HG03469 (cell line): Measurements from ENCODE around the gene BAHCC1.
"Not testable (repeated sequence)": the region's sequence is repeated elsewhere in the genome, so short reads cannot be mapped to it uniquely, and the experiment has no call there.

Experiments used
- ATAC-seq: cut with Tn5 transposase; IDR thresholded peaks from one replicate; pipeline ENCODE4 v1.9.1; 2021; ENCODE audit warnings: mild to moderate bottlenecking, moderate library complexity, moderate number of reproducible peaks; ENCODE audit not compliant: unreplicated experiment

The BAHCC1 gene

GRCh38 chr17:81425716-81426392, 30.6 kb downstream of the BAHCC1 start:
- not testable (repeated sequence) for ATAC-seq

DNA sequence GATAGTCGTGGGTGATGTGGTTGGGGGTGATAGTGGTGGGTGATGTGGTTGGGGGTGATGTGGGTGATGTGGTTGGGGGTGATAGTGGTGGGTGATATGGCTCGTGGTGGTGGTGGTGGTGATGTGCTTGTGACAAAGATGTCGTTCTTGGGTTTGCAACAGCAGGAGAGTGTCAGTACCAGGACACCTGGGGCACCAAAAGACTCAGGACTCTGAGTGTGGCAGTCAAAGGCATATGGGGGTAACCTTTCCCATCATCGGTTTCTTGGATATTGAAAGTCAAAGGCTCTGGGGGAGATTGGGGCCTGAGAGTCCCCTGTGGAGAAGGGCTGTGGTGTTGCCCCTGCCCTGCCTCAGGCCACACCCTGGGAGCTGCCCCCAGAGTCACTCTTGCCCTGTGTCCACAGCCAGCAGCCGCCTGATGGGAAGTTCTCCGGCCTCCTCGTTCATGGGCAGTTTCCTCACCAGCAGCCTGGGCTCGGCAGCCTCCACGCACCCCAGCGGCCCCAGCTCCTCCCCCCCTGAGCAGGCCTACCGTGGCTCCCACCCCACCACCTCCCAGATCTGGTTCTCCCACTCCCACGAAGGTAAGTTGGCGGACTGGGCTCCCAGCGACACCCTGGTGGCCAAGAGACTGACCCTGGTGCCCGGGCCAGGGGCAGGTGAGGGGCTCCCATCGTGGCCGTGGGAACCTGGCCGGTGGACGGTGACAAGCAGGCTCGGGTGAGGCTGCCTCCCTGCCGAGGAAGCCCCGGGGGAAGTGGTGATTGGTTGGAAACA, 31.3 kb downstream of the BAHCC1 start:
- no peak for ATAC-seq

- ATAC-seq = no peak
These were observed 32.2 kb downstream of the BAHCC1 start for GRCh38 chr17:81427173-81428120.

GRCh38 chr17:81428121-81428515, 32.9 kb downstream of the BAHCC1 start:
- ATAC-seq = no peak

DNA sequence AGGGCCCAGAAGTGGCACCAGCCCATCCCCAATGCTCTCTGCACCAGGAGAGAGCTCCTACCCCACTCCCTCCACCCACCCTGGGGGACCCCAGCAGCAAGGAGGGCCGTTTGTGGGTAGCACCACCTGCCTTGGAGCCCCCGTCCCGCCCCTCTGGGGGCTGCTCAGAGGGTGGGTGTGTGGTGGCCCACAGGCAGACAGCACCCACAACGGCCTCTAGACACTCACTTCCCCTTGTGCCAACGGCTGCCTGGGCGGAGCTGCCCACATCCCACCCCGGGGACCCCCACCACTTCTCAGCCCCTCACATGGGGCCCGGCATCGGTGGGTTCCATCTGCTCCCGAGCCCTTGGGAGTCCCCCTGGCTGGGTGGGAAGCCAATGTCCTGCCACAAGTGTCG, 33.3 kb downstream of the BAHCC1 start:
- no peak for ATAC-seq

DNA sequence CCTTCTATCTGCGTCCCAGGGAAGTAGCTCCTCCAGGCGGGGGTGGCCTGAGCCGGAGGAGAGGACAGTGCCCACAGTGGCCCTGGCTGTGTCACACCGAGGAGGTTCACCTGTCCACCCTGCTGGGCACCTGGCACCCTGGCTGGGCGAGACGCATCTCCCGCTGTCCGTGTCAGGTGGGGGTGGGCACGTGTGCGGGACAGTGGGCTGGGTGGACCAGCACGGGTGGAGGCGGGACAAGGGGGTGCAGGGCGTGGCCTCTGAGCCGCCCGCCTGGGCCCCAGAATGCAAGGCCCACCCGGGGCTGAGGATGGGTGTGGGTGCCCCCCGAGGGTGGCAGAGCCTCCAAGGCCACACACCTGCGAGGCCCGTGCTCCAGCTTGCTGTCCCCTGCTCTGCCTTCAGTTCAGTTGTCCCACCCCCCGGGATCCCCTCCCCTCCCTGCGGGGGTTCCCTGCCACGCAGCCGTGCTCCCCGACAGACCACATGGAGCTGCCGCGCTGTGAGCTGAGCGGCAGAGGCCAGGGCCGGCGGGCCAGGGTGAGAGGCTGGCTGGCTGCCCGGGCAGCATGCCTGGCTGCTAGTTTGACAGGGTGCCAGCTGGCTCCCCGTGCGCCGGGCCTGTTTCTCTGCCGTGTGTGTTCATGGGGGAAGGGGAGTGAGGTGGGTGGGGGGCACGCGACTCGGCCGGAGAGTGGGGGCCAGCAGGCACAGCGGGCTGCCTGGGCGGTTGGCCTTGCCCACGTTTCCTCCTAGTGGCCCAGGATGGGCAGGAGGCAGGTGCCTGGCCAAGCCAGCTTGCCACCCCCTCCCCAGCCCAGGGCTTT, 33.9 kb downstream of the BAHCC1 start:
- ATAC-seq = no peak

DNA sequence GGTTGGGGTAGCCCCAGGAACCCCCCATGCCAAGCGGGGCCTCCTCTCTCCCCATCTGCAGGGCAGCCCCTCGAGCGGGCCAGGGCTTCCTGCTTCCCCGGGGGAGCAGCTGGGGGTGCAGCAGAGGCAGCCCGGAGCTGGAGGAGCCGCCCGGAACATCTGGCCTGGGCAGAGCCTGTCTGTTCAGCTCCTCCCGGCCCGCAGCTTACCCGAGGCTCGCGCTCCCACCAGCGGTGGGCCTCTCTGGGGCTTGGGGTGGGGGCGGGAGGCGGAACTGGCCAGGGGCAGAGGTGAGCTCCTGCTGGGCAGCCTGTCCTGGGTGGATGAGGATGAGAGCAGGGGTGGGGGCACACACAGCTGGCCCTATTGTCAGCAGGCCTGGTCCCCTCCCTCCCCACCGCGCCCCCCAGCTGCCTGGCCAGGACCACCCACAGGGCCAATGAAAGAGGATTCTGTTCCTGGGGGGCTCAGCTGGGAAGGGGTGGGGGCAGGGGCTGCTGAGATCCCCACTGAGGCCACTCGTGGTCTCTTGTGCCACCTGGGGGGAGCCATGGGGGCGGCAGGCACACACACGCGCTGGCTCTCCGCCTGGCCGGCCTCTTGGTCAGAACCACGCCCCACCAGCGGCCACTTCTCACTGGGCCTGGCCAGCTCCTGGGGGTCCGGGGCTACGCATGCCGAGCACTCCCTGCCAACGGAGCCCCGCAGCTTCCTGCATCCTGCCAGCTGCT, 34.7 kb downstream of the BAHCC1 start:
- ATAC-seq = no peak

DNA sequence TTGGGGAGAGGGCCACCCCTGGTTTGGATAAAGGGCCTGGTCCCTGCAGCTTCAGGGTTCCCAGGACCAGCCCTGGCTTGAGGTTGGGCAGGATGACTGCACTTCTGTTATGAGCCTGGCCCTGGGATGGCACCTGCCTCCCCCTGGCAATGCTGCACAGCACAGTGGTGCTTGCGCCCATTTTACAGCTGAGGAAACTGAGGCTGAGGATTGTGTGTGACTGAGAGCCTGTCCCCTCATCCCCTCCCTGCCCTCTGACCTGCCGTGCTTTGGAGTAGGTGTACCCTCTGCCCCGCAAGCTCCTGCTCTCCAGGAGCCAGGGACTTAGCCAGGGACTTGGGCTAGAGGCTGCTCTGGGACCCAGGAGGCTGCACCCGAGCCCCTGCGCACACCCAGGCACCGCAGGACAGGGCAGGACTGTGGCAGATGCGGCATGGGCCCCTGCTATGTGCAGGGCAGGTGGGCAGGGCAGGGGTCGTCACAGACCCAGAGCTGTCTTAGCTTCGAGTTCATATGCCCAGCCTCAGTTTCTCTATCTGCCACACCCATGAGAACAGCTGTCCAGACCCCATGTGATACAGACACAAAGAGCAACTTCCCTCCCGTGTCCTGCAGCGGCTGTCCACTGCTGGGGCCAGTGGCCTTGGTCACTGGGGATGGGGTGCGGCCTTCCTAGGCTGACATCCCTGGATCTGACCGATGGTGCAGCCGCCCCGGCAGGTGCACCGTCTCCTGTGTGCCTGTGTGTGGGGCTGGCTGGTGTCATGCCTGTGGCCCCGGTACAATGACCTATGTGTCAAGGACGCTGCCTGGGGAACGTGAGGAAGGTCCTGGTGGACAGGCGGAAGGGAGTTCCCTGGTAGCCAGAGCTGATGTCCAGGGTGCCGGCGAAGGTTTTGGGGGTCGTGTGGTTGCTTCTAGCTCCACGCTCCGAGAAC, 36.6 kb downstream of the BAHCC1 start:
- no peak for ATAC-seq

GRCh38 chr17:81432941-81433340, 37.7 kb downstream of the BAHCC1 start:
- ATAC-seq = no peak

DNA sequence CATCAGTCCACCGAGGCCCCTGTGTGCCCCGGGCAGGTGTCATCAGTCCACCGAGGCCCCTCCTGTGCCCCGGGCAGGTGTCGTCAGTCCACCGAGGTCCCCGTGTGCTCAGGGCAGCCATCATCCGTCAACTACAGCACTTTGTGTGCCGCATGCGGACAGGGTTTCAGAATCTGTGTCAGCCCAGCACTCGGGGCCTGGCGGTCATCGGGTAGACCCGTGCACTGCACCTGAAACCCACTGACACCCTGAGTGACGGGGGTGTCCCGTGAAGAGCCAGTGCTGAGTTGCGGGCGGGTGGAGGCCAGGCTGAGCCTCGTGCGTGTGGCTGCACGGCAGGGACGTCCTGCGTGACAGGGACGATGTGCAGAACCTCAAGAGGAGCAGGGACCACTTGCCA, 38.4 kb downstream of the BAHCC1 start:
- ATAC-seq = no peak

DNA sequence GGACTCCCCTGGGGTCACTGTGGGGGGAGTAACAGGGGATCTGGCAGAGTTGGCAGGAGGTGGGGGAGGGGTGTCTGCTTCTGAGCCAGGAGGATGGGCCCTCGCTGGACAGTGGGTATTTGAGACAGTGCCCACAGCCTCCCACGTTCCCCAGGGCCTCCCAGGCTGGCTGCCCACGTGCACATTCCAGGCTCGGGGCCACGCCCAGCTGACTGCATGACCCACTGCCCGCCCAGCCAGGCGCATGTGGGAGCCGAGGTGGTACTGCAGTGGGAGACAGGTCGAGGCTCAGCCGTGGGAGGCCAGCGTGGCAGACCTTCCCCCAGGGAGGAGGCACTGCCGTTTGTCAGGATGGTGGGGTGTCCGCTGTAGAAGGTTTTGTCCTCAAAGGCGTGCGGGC, 38.8 kb downstream of the BAHCC1 start:
- ATAC-seq = no peak

GRCh38 chr17:81434681-81435417, 39.6 kb downstream of the BAHCC1 start:
- ATAC-seq = no peak

GRCh38 chr17:81435652-81436293, 40.5 kb downstream of the BAHCC1 start:
- ATAC-seq = no peak

DNA sequence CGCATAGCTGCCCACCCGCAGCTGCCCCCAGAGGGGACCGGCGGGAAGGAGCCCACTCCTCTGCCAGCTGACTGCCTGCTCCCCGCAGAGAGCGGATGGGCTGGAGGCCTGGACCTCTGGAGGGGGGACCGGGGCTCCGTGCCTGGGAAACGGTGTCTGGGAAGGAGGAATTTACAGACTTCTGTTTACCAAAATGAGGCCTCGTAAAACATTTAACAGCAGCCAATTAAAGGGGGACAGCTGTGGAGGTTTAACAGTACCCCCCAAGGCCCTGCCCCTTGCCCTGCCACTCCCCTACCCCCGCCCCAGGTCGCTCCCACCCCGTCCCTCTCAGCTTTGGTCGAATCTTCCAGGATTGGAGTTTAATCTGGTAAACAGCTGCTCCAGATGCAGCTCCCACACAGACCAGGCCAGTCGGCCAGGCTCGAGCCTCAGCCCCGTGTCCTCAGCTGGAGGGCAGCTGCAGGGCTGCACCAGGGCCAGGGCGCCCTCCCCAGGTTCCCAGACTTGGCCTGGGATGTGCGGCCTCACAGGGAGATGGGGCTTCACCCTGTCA, 41.1 kb downstream of the BAHCC1 start:
- no peak for ATAC-seq

DNA sequence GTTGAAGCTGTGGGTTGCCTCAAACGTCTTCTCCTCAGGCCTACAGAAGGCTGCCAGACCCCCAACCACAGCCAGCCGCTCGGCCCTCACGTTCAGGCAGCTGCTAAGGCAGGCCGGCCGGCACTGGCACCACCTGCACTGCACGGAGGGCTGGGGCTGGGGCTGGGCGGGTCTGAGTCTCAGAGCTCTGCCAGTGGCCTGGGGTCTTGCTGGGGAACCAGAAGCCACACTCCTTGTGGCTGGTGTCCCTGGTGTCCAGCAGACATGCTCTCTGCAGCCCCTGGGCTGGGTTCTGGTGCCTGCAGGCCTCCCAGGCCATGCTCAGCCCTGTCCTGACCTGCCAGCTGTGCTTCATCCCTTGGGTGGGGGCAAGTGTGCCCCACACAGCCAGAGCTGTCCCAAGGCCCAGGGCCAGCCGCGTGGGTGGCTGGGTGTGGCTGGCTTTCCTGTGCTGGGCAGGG, 42.0 kb downstream of the BAHCC1 start:
- ATAC-seq = no peak

DNA sequence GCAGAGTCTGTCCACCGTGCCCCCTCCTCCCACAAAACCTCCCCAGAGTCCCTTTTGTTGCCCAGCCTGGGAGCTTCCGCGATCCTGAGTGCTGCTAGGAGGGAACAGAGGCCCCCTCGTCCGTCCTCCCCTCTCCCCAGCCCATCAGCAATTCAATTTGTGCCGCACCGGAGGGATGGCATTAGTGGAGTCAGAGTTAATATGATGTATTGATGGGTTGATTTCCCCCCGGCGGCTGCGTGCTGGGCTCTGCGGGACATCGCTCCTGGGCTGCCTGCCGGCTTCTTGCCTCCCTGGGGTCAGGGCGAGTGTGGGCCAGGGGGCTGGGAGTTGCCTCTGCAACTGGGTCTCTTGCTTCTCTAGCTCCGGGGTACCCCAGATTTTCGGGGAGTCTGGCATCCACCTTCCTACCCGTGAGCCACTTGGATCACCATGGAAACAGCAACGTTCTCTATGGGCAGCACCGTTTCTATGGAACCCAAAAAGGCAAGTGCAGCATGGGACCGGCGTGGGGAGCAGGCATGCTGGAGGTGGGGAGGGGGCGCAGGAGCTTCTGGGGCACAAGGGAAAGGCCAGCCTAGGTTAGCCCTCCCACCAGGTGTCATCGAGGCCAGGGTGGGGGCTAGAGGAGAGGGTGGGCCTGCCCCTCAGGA, 42.9 kb downstream of the BAHCC1 start:
- no peak for ATAC-seq

DNA sequence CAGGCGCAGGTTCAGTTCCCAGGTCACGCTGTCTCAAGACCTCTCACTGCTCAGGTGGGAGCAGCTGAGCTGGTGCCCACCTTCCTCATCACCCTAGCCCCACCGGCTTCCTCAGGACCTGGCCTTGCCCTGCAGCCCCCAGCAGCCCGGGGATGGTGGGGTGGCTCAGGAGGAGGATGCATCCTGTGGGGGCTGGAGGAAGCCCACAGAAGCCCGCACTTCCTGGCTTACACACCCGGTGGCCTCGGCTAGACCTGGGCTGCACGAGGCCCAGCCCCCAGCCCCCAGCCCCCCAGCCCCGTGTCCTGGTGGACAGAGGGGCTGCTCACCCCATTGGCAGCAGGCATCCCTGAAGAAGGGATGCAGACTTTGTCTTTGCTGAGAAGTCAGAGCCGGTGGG, 43.4 kb downstream of the BAHCC1 start:
- no peak for ATAC-seq
